ENCODE measurements around the gene PPFIBP1. TPM values are rescaled to one million over a fixed set of nuclear protein-coding genes. Genes with fewer than 3 reads are reported as not detected.
"Not testable (repeated sequence)": the region's sequence is repeated elsewhere in the genome, so short reads cannot be mapped to it uniquely, and the experiment has no call there.

The PPFIBP1 gene
- total and polyA plus RNA-seq, 9 donors: 61.3 to 216 (median 155) TPM

- Histone ChIP-seq H3K9me3 (no peaks in the 10 kb centered on the region), H3K4me3 (no peak overlapping the region), H3K27ac (no peak overlapping the region), H3K27me3 (no peaks in the 10 kb centered on the region), H3K4me1 (ENCODE audit: insufficient read depth) (peaks cover 2% of the 10 kb centered on the region), H3K36me3 (no peaks in the 10 kb centered on the region)
- DNase-seq: no peak
- intact Hi-C loops (cut with DNase I): loop anchor here in 1 of 4 donors (10.0 kb wide), 1 partner anchor 197 kb away; no protein-coding TSS in a partner anchor
- TF ChIP-seq CTCF (IDR thresholded peaks at IDR 0.05) (no peak), EP300 (IDR thresholded peaks at IDR 0.05) (no peak), POLR2A (IDR thresholded peaks at IDR 0.05) (no peak)
- 77 to 92% (median 91%) methylated on average over 5 of the region's 5 CpGs for WGBS, 3 donors
These were observed 107.4 kb downstream of the PPFIBP1 start for GRCh38 chr12:27631365-27631764.

GRCh38 chr12:27631813-27632491, 107.9 kb downstream of the PPFIBP1 start:
- no peak for TF ChIP-seq POLR2A (IDR thresholded peaks at IDR 0.05)
- no peak for TF ChIP-seq CTCF (IDR thresholded peaks at IDR 0.05)
- TF ChIP-seq EP300 (IDR thresholded peaks at IDR 0.05): no peak
- H3K27me3 ChIP-seq: no peaks in the 10 kb centered on the region
- no peak overlapping the region for H3K4me3 ChIP-seq
- no peak for DNase-seq
- H3K27ac ChIP-seq: no peak overlapping the region
- H3K9me3 ChIP-seq: no peaks in the 10 kb centered on the region
- intact Hi-C loops (cut with DNase I): loop anchor here in 1 of 4 donors (10.0 kb wide), 1 partner anchor 197 kb away; no protein-coding TSS in a partner anchor
- WGBS, 3 donors: 33 to 56% (median 34%) methylated on average over 2 of the region's 2 CpGs
- H3K36me3 ChIP-seq: no peaks in the 10 kb centered on the region
- H3K4me1 ChIP-seq (ENCODE audit: insufficient read depth): peaks cover 2% of the 10 kb centered on the region

- intact Hi-C loops (cut with DNase I): loop anchor here in 1 of 4 donors (10.0 kb wide), 1 partner anchor 201 kb away; no protein-coding TSS in a partner anchor
- H3K4me3 ChIP-seq: no peak overlapping the region
- no peaks in the 10 kb centered on the region for H3K9me3 ChIP-seq
- WGBS, 3 donors: 49 to 62% (median 53%) methylated on average over 7 of the region's 7 CpGs
- no peaks in the 10 kb centered on the region for H3K36me3 ChIP-seq
- H3K27ac ChIP-seq: no peak overlapping the region
- TF ChIP-seq CTCF (IDR thresholded peaks at IDR 0.05) (peak; percentile 28 to 75 (median 57)), POLR2A (IDR thresholded peaks at IDR 0.05) (no peak)
- DNase-seq: no peak
- no peaks in the 10 kb centered on the region for H3K27me3 ChIP-seq
- peaks cover 2% of the 10 kb centered on the region for H3K4me1 ChIP-seq (ENCODE audit: insufficient read depth)
These were observed 111.5 kb downstream of the PPFIBP1 start for GRCh38 chr12:27635349-27635972.

GRCh38 chr12:27636569-27636968, 112.6 kb downstream of the PPFIBP1 start:
- H3K4me3 ChIP-seq; H3K27ac ChIP-seq; DNase-seq; H3K36me3 ChIP-seq; H3K9me3 ChIP-seq; H3K27me3 ChIP-seq; H3K4me1 ChIP-seq (ENCODE audit: insufficient read depth): not testable (repeated sequence)
- intact Hi-C loops (cut with DNase I): loop anchor here in 1 of 4 donors (10.0 kb wide), 1 partner anchor 202 kb away; no protein-coding TSS in a partner anchor
- 92 to 95% (median 94%) methylated on average over 4 of the region's 4 CpGs for WGBS, 3 donors

- DNase-seq: no peak
- TF ChIP-seq EP300 (IDR thresholded peaks at IDR 0.05): no peak
- no peak for TF ChIP-seq POLR2A (IDR thresholded peaks at IDR 0.05)
- TF ChIP-seq CTCF (IDR thresholded peaks at IDR 0.05): no peak
- Histone ChIP-seq H3K36me3 (no peaks in the 10 kb centered on the region), H3K4me3 (no peak overlapping the region), H3K4me1 (ENCODE audit: insufficient read depth) (peaks cover 2% of the 10 kb centered on the region), H3K27ac (no peak overlapping the region), H3K9me3 (no peaks in the 10 kb centered on the region), H3K27me3 (no peaks in the 10 kb centered on the region)
- WGBS, 3 donors: 89 to 94% (median 92%) methylated on average over 1 of the region's 1 CpG
- intact Hi-C loops (cut with DNase I): loop anchor here in 1 of 4 donors (10.0 kb wide), 1 partner anchor 203 kb away; no protein-coding TSS in a partner anchor
These were observed 113.5 kb downstream of the PPFIBP1 start for GRCh38 chr12:27637524-27637923.
